A673 (cell line): ENCODE results near the gene PSTPIP2.
"Not testable (repeated sequence)": the region's sequence is repeated elsewhere in the genome, so short reads cannot be mapped to it uniquely, and the experiment has no call there.

Source experiments
- CTCF ChIP-seq: fragments of 300-800, 200-600 bp; sonication (generic); conservative IDR thresholded peaks from 2 replicates; pipeline ENCODE4 v1.5.1; 2017; ENCODE audit warnings: low read depth, mild to moderate bottlenecking, antibody characterized with exemption, low read length, moderate library complexity, mixed read lengths
- EZH2 ChIP-seq: fragments of 200-600 bp; sonication (generic); IDR thresholded peaks from 2 replicates; pipeline ENCODE4 v1.6.1; 2017; ENCODE audit warnings: borderline replicate concordance, low read depth, mild to moderate bottlenecking, mixed read lengths, antibody characterized with exemption, low read length; ENCODE audit not compliant: poor library complexity, severe bottlenecking

- not testable (repeated sequence) for TF ChIP-seq CTCF, EZH2
Observed at GRCh38 chr18:45959484-45959883, 112.6 kb downstream of the PSTPIP2 start.
